Ramos (cell line): Measurements from ENCODE around the gene CIAO3.
"Not testable (repeated sequence)": the region's sequence is repeated elsewhere in the genome, so short reads cannot be mapped to it uniquely, and the experiment has no call there.

ENCODE experiments used
- in situ Hi-C: fragments of 300-500 bp; cut with MboI; formaldehyde crosslinking; loops from one replicate; pipeline ENCODE4 v1.14.3; 2022; ENCODE audit warnings: low sequenced_read_pairs; ENCODE audit not compliant: unreplicated experiment

Gene CIAO3

DNA sequence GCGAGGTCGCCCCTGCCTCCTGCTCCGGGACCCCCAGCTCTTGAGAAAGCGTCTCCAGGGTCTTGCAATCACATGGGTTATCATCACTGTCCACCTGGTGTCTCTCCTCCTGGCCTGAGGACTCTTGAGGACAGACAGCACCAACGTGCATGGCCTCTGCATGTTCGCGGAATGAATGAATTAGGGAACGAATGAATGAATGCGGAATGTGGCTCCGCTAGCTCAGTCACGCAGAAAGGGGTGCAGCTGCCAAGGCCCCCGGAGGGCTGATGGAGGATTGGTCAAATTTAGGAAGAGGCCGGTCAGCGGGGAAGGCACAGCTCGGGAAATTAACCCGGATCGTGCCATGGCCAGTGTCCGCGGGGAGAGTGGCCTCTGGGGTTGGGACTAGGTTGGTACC lies 38.5 kb downstream of the CIAO3 start:
- in situ Hi-C loops: loop anchor here (25.0 kb wide), 1 partner anchor 360 kb away; the partner anchor contains the start of gene SSTR5

GRCh38 chr16:700684-701584 lies 39.9 kb downstream of the CIAO3 start:
- in situ Hi-C loops: loop anchor here (25.0 kb wide), 1 partner anchor 361 kb away; the partner anchor contains the start of gene SSTR5

- in situ Hi-C loops: no loop called here
Observed at GRCh38 chr16:698911-699671, 41.7 kb downstream of the CIAO3 start.

DNA sequence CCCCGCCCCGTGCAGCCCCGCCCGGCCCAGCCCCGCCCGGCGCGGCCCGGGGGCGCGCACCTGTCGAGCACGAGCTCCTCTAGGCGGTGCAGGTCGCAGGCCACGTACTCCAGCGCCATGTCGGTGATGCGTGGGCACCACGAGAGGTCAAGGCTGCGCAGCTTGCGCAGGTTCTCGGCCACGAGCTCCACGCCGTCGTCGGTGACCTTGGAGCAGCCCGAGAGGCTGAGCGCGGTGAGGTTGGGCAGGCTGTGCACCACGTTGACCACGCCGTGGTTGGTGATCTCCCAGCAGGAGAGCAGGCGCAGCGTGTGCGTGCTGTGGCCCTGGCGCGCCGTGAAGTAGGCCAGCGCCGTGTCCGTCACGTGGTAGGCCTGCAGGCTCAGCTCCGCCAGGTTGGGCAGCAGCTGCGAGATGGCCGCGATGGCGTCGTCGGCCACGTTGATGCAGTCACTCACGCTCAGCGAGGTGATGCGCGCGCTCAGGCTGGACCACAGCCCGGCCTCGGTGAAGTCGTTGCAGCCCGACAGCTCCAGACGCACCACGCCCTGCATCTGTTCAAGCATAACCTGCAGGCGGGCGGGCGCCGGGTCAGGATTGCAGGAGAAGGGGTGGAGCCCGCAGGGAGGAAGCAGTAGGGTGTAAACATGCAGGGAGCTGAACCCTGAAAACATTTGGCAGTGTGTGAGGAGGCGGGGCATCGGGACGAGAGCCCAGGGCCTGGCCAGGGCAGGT lies 45.3 kb downstream of the CIAO3 start:
- in situ Hi-C loops: no loop called here

DNA sequence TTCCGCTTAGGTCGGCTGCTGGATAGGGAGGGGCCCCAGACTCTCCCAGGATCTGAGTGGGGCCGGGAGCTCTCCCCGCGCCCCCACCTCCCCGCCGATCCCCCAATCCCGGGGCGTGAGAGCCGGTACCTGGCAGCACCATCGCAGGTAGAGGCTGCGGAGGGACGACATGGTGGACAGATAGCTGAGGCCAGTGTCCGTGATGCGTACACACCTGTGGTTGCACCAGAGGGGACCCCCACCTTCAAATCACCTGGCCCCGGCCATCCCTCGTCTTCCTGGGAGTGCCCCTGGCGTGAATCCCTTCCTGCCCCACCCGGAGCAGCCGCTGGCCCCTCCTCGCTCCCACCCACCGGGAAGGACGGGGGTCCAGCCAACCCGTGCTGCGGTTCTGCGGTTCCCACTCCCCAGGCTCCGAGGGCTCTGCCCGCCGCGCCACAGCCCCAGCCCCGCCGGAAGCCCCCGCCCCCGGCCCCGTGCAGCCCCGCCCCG lies 45.9 kb downstream of the CIAO3 start:
- in situ Hi-C loops: no loop called here

GRCh38 chr16:694187-694862 lies 46.5 kb downstream of the CIAO3 start:
- in situ Hi-C loops: no loop called here

- in situ Hi-C loops: no loop called here
Observed at GRCh38 chr16:693766-694165, 47.0 kb downstream of the CIAO3 start.

- in situ Hi-C loops: no loop called here
Observed at GRCh38 chr16:693364-693763, 47.4 kb downstream of the CIAO3 start.

DNA sequence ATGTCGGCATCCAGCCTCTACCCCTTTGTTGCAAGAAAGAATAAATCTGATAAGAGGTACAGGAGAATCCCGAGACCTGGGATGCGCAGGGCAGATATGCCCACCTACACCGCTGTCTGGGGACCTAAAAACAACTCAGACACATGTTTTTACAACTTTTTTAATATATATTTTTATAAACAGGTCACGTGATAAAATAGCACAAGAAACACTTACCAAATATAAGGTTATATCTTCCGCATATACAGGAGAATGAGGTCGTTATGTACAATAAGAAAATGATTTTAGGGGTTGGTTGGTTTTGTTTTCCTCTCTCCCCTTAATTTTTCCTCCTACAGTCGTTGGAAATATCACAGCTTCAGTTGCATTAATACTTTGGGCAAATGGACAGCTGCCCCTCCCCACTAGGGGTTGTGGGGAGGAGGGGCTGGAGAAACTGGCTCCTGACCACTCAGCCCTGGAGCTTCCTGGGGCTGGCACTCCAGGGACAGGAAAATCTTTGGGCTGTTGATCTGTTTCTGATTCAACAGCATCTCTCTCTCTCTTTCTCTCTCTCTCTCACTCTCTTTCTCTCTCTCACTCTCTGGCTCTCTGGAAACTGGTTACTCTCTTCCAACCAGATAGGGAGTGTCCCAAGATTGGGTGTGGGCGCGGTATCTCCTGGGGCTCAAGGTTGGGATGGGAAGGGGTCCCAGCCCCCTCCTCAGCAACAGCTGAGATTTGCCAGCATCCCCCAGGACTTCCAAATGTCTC lies 48.3 kb downstream of the CIAO3 start:
- in situ Hi-C loops: no loop called here

DNA sequence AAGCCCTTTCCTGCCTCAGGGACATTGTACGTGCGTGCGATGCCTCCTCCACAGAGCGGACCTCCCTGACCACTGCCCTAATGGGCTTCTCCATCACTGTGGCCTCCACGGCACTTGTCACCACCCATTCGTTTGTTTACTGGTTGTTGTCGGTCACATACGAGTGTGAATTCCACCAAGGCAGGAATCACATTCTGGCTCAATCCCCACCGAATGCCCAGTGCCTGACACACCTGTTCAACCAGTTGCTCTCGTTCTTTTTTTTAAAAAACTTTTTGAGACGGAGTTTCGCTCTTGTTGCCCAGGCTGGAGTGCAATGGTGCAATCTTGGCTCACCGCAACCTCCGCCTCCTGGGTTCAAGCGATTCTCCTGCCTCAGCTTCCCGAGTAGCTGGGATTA lies 49.6 kb downstream of the CIAO3 start:
- in situ Hi-C loops: not testable (repeated sequence)

GRCh38 chr16:689175-689897 lies 51.5 kb downstream of the CIAO3 start:
- in situ Hi-C loops: no loop called here

- in situ Hi-C loops: no loop called here
Observed at GRCh38 chr16:687499-687898, 53.3 kb downstream of the CIAO3 start.

DNA sequence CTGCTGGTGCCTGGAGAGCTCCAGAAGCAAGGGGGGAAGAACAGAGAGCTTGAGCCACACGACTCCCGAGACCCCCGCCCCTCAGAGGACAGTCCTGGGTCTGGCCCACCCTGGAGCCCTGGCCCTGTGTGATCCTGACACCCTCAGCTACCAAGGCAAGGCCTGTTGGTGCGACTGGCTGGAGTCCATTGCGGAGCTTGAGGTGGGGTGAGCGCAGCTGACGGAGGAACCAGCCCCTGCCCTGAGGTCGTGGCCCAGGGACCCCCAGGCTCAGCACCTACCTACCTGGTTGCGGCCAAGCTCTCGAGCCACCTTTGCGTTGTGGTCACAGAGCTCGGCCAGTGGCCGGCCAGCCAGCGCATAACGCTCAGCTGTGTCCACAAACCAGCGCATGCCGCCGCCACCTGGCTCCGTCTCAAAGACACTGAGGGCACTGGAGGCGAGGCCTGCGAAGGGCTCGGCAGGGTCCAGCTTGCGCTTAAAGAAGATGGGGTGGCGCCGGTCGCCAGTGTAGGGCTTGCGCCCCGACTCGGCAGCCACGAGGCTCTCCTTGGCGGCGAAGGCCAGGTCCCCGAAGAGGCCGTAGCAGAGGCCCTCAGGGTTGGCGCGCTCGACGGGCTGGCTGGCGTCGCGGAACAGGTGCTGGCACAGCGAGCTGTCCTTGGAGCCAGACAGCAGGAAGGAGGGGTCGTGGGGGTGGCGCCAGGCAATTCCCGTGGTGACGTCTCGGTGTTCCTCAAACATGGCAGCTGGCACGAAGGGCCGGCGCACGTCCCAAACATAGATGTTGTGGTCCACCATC lies 54.1 kb downstream of the CIAO3 start:
- in situ Hi-C loops: no loop called here

DNA sequence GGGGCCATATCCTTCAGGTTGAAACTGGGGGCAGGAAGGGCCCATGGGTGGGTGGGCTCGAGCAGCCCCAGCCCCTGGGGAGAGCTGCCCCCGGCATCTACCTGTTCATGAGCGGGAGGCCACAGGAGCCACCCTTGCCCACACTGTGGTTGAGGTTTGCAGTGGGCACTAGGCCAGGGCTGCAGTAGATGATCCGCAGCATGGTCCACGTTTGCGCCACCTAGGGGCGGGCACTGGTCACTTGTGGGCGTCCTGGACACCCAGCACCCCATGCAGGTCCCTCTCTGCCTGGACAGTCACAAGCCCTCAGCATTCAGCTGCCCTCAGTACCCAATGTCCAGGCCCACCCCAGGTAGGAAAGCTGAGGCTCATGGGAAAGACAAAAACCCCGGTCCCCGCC lies 54.8 kb downstream of the CIAO3 start:
- in situ Hi-C loops: no loop called here

DNA sequence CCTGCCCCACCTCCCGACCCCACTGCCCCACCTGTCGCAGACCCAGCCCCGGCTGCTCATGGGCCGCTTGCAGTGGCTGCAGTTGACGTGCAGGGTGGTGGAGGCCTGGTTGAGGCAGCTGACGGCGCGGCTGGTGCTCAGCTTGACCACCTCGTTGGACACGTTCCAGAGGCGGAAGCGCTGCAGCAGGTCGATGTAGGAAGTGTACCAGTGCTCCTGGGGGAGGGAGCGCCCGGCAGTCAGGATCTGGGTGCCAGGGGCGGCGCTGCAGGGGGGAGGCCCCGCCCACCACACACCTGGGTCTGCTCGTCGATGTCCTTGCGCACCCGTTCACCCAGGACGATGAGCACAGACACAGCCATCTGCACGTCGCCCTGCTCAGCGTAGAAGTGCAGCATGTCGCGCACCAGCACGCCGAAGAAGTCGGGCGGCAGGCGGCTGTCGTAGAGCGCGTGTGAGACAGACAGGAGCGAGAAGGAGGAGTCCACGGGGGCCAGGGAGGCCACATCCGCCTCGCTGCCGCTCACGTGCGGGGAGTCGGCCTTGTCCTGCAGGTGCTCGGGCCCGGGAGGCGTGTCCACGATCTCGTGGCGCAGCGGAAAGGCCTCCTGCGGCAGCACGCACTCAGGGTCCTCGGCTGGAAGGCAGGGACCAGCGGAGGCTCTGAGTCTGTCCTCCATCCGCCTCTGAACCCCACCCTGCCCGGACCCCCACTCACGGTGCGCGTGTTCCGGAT lies 55.7 kb downstream of the CIAO3 start:
- in situ Hi-C loops: no loop called here

DNA sequence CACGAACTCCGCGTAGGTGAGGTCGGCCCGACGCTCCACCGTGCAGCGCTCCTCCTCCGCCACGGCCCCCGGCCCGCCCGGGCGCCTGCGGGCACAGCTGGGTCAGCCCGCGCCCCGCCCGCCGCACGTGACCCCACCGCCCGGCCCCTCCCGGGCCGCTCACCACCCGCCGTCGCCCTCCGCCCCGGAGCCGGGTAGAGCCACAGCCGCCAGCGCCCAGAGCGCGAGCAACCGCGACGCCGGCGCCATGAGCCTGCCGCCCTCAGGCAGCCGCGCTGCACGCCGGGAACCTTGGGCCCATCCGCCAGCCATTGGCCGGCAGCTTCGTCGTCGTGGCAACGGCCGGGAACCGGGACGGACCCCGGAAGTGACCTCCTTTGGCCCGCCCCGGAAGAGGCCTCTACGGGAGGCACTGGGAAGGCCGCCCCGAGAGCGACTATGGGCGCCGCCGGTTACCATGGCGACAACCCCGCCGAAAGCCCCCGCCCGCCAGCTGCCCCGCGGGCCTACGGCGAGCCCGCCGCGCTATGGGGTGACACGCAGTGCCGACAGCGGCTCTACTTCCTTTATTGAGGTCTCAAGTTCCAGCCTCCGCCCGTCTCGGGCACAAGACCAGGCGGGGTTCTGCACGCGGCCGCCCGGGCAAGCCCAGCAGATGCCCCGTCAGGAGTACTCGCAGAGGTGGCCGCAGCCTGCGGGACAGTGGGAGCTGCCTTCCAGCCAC lies 56.6 kb downstream of the CIAO3 start, which contains the start of gene JMJD8:
Gene JMJD8, minus strand, starts transcription at position 264 of the 724 bp plus-strand sequence. Its CDS starts 15 bp downstream, at position 249.
- in situ Hi-C loops: no loop called here
